ENCODE results near the gene BORCS5. TPM values are rescaled to one million over a fixed set of nuclear protein-coding genes. Genes with fewer than 3 reads are reported as not detected.

BORCS5 gene
- total RNA-seq, 1 experiment from 2014 or later: 13.9 TPM

DNA sequence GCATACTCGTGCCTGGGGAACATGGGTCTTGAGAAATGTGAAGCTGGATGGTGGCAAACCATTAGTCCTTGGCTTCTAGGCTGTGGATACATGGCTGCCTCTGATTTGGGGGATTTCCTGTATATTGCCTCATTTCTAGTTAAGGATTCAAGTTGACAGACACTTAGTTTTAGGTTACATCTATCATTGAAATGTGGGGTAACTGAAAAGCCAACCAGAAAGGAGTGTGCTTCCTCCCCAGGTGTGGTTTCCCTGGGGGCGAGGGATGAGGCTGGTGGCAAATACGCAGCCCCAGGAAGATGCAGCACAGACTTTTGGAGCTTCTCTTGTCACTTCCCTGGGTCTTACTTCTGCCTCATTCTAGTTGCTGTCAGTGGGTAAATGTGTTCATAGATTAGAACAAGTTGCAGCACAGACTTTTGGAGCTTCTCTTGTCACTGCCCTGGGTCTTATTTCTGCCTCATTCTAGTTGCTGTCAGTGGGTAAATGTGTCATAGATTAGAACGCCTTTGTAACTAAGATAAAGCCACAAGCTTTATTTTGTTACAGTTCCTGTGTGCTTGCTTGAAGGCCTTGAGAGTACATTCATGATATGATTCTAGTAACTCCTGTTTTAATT is 85.1 kb downstream of the BORCS5 start:
- peak overlapping the region in 1 of 3 experiments; percentile 81; a peak in 1 of 7 replicates for H3K27ac Mint-ChIP-seq
- H3K27me3 Mint-ChIP-seq (ENCODE audit: low read depth): no peaks in the 10 kb centered on the region
- peaks cover 11 to 12% of the 10 kb centered on the region in 2 experiments for H3K4me1 Mint-ChIP-seq
- H3K4me1 ChIP-seq (ENCODE audit: insufficient read depth, low read length): no peaks in the 10 kb centered on the region
- no peak overlapping the region for H3K4me3 Mint-ChIP-seq
- H3K23me2 ChIP-seq (ENCODE audit: insufficient read length, low read depth, low read length, poor library complexity, severe bottlenecking): no peaks in the 10 kb centered on the region
- no peak for DNase-seq
- no peak overlapping the region for H4K91ac ChIP-seq (ENCODE audit: insufficient read length, low read depth, low read length)
- no peak overlapping the region for H2BK5ac ChIP-seq (ENCODE audit: insufficient read length, low read length)
- no peak for TF ChIP-seq CTCF (conservative IDR thresholded peaks at IDR 0.05)
- no peak overlapping the region for H2BK12ac ChIP-seq (ENCODE audit: insufficient read length, low read depth, low read length)
- no peaks in the 10 kb centered on the region for H3K79me2 ChIP-seq (ENCODE audit: insufficient read depth, low read length)
- H3T11ph ChIP-seq (ENCODE audit: low read length): no peak overlapping the region
- no peak overlapping the region for H4K5ac ChIP-seq (ENCODE audit: insufficient read length, low read depth, low read length)
- WGBS (ENCODE audit: extremely low coverage, insufficient read length, low lambda C conversion rate): no CpG with 5 or more reads among the region's 4 CpGs
- no peak overlapping the region for H2AFZ ChIP-seq (ENCODE audit: low read length)
- no peak overlapping the region for H2AK5ac ChIP-seq (ENCODE audit: insufficient read length, low read length)
- H3K79me1 ChIP-seq (ENCODE audit: insufficient read depth, low read depth, low read length, poor library complexity, severe bottlenecking): no peaks in the 10 kb centered on the region
- no peak overlapping the region for H4K8ac ChIP-seq (replicated peaks; ENCODE audit: insufficient read length, low read depth, low read length)
- no peak overlapping the region for H2BK15ac ChIP-seq (ENCODE audit: low read depth, low read length)
- no peaks in the 10 kb centered on the region for H4K20me1 ChIP-seq (ENCODE audit: control insufficient read depth, insufficient read depth, insufficient read length)
- no peak overlapping the region for H3K23ac ChIP-seq (ENCODE audit: insufficient read length, low read depth, low read length)
- no peak overlapping the region for H2BK120ac ChIP-seq (ENCODE audit: low read depth, low read length, poor library complexity, severe bottlenecking)
- no peak overlapping the region for H3K56ac ChIP-seq (ENCODE audit: insufficient read length, low read depth, low read length)
- no peaks in the 10 kb centered on the region for H3K9me3 ChIP-seq (ENCODE audit: control insufficient read depth, low read depth, low read length)
- H3K18ac ChIP-seq (ENCODE audit: insufficient read length, low read depth, low read length): no peak overlapping the region
- no peak overlapping the region for H2BK20ac ChIP-seq (ENCODE audit: low read depth, low read length, poor library complexity, severe bottlenecking)
- H3K27me3 ChIP-seq (ENCODE audit: insufficient read depth, low read length): no peaks in the 10 kb centered on the region
- peaks cover 5 to 6% (median 5%) of the 10 kb centered on the region in 3 experiments for H3K36me3 Mint-ChIP-seq (ENCODE audit: insufficient read depth in 1 of 3, low read depth in 3 of 3)
- no peak overlapping the region for H3K4ac ChIP-seq (ENCODE audit: low read depth, low read length)
- no peaks in the 10 kb centered on the region; a peak in 1 of 5 replicates for H3K9me3 Mint-ChIP-seq
- no peak overlapping the region for H3K27ac ChIP-seq (ENCODE audit: insufficient read length, low read depth, low read length)
- no peak overlapping the region for H3K14ac ChIP-seq (ENCODE audit: insufficient read depth, low read length)
- no peak overlapping the region for H3K4me2 ChIP-seq (ENCODE audit: insufficient read depth, insufficient read length, low read length)
- H3K9ac ChIP-seq (ENCODE audit: extremely low read depth, insufficient read length, low read length): no peak overlapping the region

All from H9 (cell line).